Activated CD4-positive, alpha-beta memory T cell treated with anti-CD3 and anti-CD28 coated beads for 36 hours (primary cell): ENCODE measurements around the gene CCM2. TPM values are rescaled to one million over a fixed set of nuclear protein-coding genes. Genes with fewer than 3 reads are reported as not detected.

Source experiments
- CTCF ChIA-PET: fragments of 350-600 bp; sonication (Branson Sonifier 250); formaldehyde crosslinking; loops from one replicate; lab custom pipeline; 2021; ENCODE audit warnings: antibody characterized with exemption, inconsistent platforms; lab: Charles Lee
- POLR2A ChIA-PET: fragments of 350-600 bp; sonication (Branson Sonifier 250); formaldehyde crosslinking; loops from one replicate; lab custom pipeline; 2021; ENCODE audit warnings: antibody characterized with exemption; lab: Charles Lee
- DNase-seq: peaks from one replicate; pipeline ENCODE4 v3.0.0-alpha.2; 2020
- H3K27ac Mint-ChIP-seq: one replicate; pipeline ENCODE4 v1.8.0; 2021; ENCODE audit warnings: mixed read lengths
- H3K27me3 Mint-ChIP-seq: one replicate; pipeline ENCODE4 v1.8.0; 2021; ENCODE audit warnings: mixed read lengths
- H3K36me3 Mint-ChIP-seq: one replicate; pipeline ENCODE4 v1.8.0; 2021; ENCODE audit warnings: mixed read lengths
- H3K4me1 Mint-ChIP-seq: one replicate; pipeline ENCODE4 v1.8.0; 2021; ENCODE audit warnings: low read depth, mixed read lengths
- H3K4me3 Mint-ChIP-seq: one replicate; pipeline ENCODE4 v1.8.0; 2021; ENCODE audit warnings: mild to moderate bottlenecking, mixed read lengths
- H3K9me3 Mint-ChIP-seq: one replicate; pipeline ENCODE4 v1.8.0; 2021; ENCODE audit warnings: mixed read lengths
- intact Hi-C: fragments of 100-400 bp; cut with micrococcal nuclease; formaldehyde crosslinking; loops from one replicate; pipeline ENCODE4 v1.15.1; 2023
- total RNA-seq, 2 experiments: library from RNA; stranded (reverse); gene quantifications; one replicate each; pipeline ENCODE4 v1.2.3, GENCODE V29; 2021

CCM2 gene
- total RNA-seq, 2 experiments from 2014 or later: 85.2 to 89.6 TPM

- ChIA-PET POLR2A (interaction anchor here (0.8 to 11.0 kb wide), 7 partner anchors 12 to 403 kb away, joined by 3 to 208 read pairs (median 4); partner anchors contain the start of genes CCM2 and TBRG4), CTCF (interaction anchor here (0.9 to 2.8 kb wide), 6 partner anchors 9 to 154 kb away, joined by 3 to 13 read pairs (median 4); no protein-coding TSS in a partner anchor)
- no peak for DNase-seq
- Mint-ChIP-seq H3K27ac (peak overlapping the region; percentile 100), H3K27me3 (no peaks in the 10 kb centered on the region), H3K4me3 (peak overlapping the region; percentile 99), H3K9me3 (no peaks in the 10 kb centered on the region), H3K36me3 (peaks cover 59% of the 10 kb centered on the region), H3K4me1 (peaks cover 75% of the 10 kb centered on the region)
- intact Hi-C loops: no loop called here
Observed at GRCh38 chr7:44983742-44984477, 16.1 kb upstream of the CCM2 start.

GRCh38 chr7:44984478-44984758 is 15.6 kb upstream of the CCM2 start:
- H3K4me1 Mint-ChIP-seq: peaks cover 76% of the 10 kb centered on the region
- H3K4me3 Mint-ChIP-seq: peak overlapping the region; percentile 99
- H3K9me3 Mint-ChIP-seq: no peaks in the 10 kb centered on the region
- CTCF ChIA-PET: interaction anchor here (0.9 kb wide), 1 partner anchor 15 kb away, joined by 3 read pairs; no protein-coding TSS in a partner anchor
- peak overlapping the region; percentile 100 for H3K27ac Mint-ChIP-seq
- DNase-seq: no peak
- intact Hi-C loops: no loop called here
- H3K27me3 Mint-ChIP-seq: no peaks in the 10 kb centered on the region
- POLR2A ChIA-PET: interaction anchor here (0.8 to 11.0 kb wide), 4 partner anchors 12 to 127 kb away, joined by 3 to 208 read pairs (median 46); partner anchors contain the start of genes CCM2 and TBRG4
- H3K36me3 Mint-ChIP-seq: peaks cover 56% of the 10 kb centered on the region

- ChIA-PET POLR2A (interaction anchor here (0.7 to 11.0 kb wide), 8 partner anchors 7 to 187 kb away, joined by 3 to 208 read pairs (median 8); partner anchors contain the start of genes CCM2 and TBRG4), CTCF (interaction anchor here (1.0 to 2.1 kb wide), 3 partner anchors 12 to 151 kb away, joined by 6 to 7 read pairs (median 7); no protein-coding TSS in a partner anchor)
- intact Hi-C loops: no loop called here
Observed at GRCh38 chr7:44985033-44985695, 14.8 kb upstream of the CCM2 start.

GRCh38 chr7:44985900-44986217 is 14.1 kb upstream of the CCM2 start:
- Mint-ChIP-seq H3K4me3 (peak overlapping the region; percentile 99), H3K4me1 (peaks cover 64% of the 10 kb centered on the region), H3K27me3 (no peaks in the 10 kb centered on the region), H3K9me3 (no peaks in the 10 kb centered on the region), H3K36me3 (peaks cover 56% of the 10 kb centered on the region), H3K27ac (peak overlapping the region; percentile 100)
- intact Hi-C loops: loop anchor here (1.0 kb wide), 2 partner anchors 9 to 13 kb away; no protein-coding TSS in a partner anchor
- DNase-seq: no peak
- ChIA-PET POLR2A (interaction anchor here (0.7 to 11.0 kb wide), 8 partner anchors 8 to 187 kb away, joined by 3 to 208 read pairs (median 8); partner anchors contain the start of genes CCM2 and TBRG4), CTCF (interaction anchor here (0.7 to 2.1 kb wide), 4 partner anchors 12 to 151 kb away, joined by 3 to 7 read pairs (median 6); no protein-coding TSS in a partner anchor)

More at GRCh38 chr7:44985033-44985695, 14.8 kb upstream of the CCM2 start:
- Mint-ChIP-seq H3K27me3 (no peaks in the 10 kb centered on the region), H3K4me1 (peaks cover 69% of the 10 kb centered on the region), H3K27ac (peak overlapping the region; percentile 100), H3K4me3 (peak overlapping the region; percentile 99), H3K36me3 (peaks cover 56% of the 10 kb centered on the region), H3K9me3 (no peaks in the 10 kb centered on the region)
- DNase-seq: no peak

- CTCF ChIA-PET: interaction anchor here (0.7 to 2.1 kb wide), 5 partner anchors 12 to 150 kb away, joined by 3 to 7 read pairs (median 6); no protein-coding TSS in a partner anchor
- POLR2A ChIA-PET: interaction anchor here (0.7 to 11.0 kb wide), 10 partner anchors 8 to 125 kb away, joined by 3 to 208 read pairs (median 6); partner anchors contain the start of genes CCM2, MYO1G and TBRG4
- intact Hi-C loops: loop anchor here (1.0 kb wide), 2 partner anchors 9 to 13 kb away; no protein-coding TSS in a partner anchor
- peak; percentile 97 for DNase-seq
- Mint-ChIP-seq H3K9me3 (no peaks in the 10 kb centered on the region), H3K27ac (peak overlapping the region; percentile 100), H3K36me3 (peaks cover 53% of the 10 kb centered on the region), H3K27me3 (no peaks in the 10 kb centered on the region), H3K4me1 (peaks cover 59% of the 10 kb centered on the region), H3K4me3 (peak overlapping the region; percentile 99)
Observed at GRCh38 chr7:44986218-44987053, 13.6 kb upstream of the CCM2 start.

- Mint-ChIP-seq H3K4me3 (peak overlapping the region; percentile 99), H3K36me3 (peaks cover 44% of the 10 kb centered on the region), H3K4me1 (peaks cover 49% of the 10 kb centered on the region), H3K9me3 (no peaks in the 10 kb centered on the region), H3K27me3 (no peaks in the 10 kb centered on the region), H3K27ac (peak overlapping the region; percentile 100)
- DNase-seq: no peak
- intact Hi-C loops: no loop called here
- ChIA-PET POLR2A (interaction anchor here (1.5 to 11.0 kb wide), 4 partner anchors 9 to 124 kb away, joined by 3 to 208 read pairs (median 4); partner anchors contain the start of genes CCM2, MYO1G and TBRG4), CTCF (interaction anchor here (1.1 to 2.1 kb wide), 2 partner anchors 13 to 149 kb away, joined by 3 to 6 read pairs; no protein-coding TSS in a partner anchor)
Observed at GRCh38 chr7:44987457-44987856, 12.5 kb upstream of the CCM2 start.

GRCh38 chr7:44987996-44988395 is 12.0 kb upstream of the CCM2 start:
- Mint-ChIP-seq H3K36me3 (peaks cover 38% of the 10 kb centered on the region), H3K27me3 (no peaks in the 10 kb centered on the region), H3K9me3 (no peaks in the 10 kb centered on the region), H3K4me1 (peaks cover 45% of the 10 kb centered on the region), H3K4me3 (peak overlapping the region; percentile 99), H3K27ac (peak overlapping the region; percentile 100)
- ChIA-PET CTCF (interaction anchor here (1.1 kb wide), 1 partner anchor 14 kb away, joined by 3 read pairs; no protein-coding TSS in a partner anchor), POLR2A (interaction anchor here (0.7 to 11.0 kb wide), 3 partner anchors 11 to 183 kb away, joined by 3 to 208 read pairs (median 4); partner anchors contain the start of gene CCM2)
- no peak for DNase-seq
- intact Hi-C loops: no loop called here

- Mint-ChIP-seq H3K36me3 (peaks cover 31% of the 10 kb centered on the region), H3K27ac (peak overlapping the region; percentile 31), H3K4me3 (no peak overlapping the region), H3K27me3 (no peaks in the 10 kb centered on the region), H3K9me3 (no peaks in the 10 kb centered on the region), H3K4me1 (peaks cover 38% of the 10 kb centered on the region)
- DNase-seq: no peak
- POLR2A ChIA-PET: interaction anchor here (1.3 to 1.5 kb wide), 2 partner anchors 13 to 16 kb away, joined by 4 to 6 read pairs; no protein-coding TSS in a partner anchor
- intact Hi-C loops: no loop called here
- CTCF ChIA-PET: interaction anchor here (2.3 kb wide), 1 partner anchor 12 kb away, joined by 7 read pairs; the partner anchor contains the start of gene CCM2
Observed at GRCh38 chr7:44988701-44989100, 11.3 kb upstream of the CCM2 start.

- Mint-ChIP-seq H3K4me3 (no peak overlapping the region), H3K4me1 (peaks cover 34% of the 10 kb centered on the region), H3K36me3 (peaks cover 27% of the 10 kb centered on the region), H3K27ac (peak overlapping the region; percentile 31), H3K27me3 (no peaks in the 10 kb centered on the region), H3K9me3 (no peaks in the 10 kb centered on the region)
- POLR2A ChIA-PET: interaction anchor here (1.3 to 1.5 kb wide), 2 partner anchors 12 to 16 kb away, joined by 4 to 6 read pairs; no protein-coding TSS in a partner anchor
- intact Hi-C loops: no loop called here
- CTCF ChIA-PET: interaction anchor here (1.4 to 2.3 kb wide), 2 partner anchors 8 to 12 kb away, joined by 4 to 7 read pairs; partner anchors contain the start of gene CCM2
- no peak for DNase-seq
Observed at GRCh38 chr7:44989132-44989531, 10.9 kb upstream of the CCM2 start.

GRCh38 chr7:44990109-44991023 is 9.6 kb upstream of the CCM2 start:
- CTCF ChIA-PET: interaction anchor here (1.1 to 2.3 kb wide), 3 partner anchors 9 to 17 kb away, joined by 3 to 7 read pairs (median 4); partner anchors contain the start of gene CCM2
- no peak for DNase-seq
- Mint-ChIP-seq H3K9me3 (no peaks in the 10 kb centered on the region), H3K27ac (no peak overlapping the region), H3K4me1 (peaks cover 38% of the 10 kb centered on the region), H3K36me3 (peaks cover 14% of the 10 kb centered on the region), H3K27me3 (no peaks in the 10 kb centered on the region), H3K4me3 (no peak overlapping the region)
- POLR2A ChIA-PET: interaction anchor here (1.5 kb wide), 1 partner anchor 17 kb away, joined by 6 read pairs; no protein-coding TSS in a partner anchor
- intact Hi-C loops: no loop called here
